Activated naive CD4-positive, alpha-beta T cell treated with anti-CD3 and anti-CD28 coated beads for 36 hours (primary cell): ENCODE results near the gene KCTD14. TPM values are rescaled to one million over a fixed set of nuclear protein-coding genes. Genes with fewer than 3 reads are reported as not detected.
"Not testable (repeated sequence)": the region's sequence is repeated elsewhere in the genome, so short reads cannot be mapped to it uniquely, and the experiment has no call there.

ENCODE experiments used
- CTCF ChIA-PET: fragments of 350-600 bp; sonication (Branson Sonifier 250); formaldehyde crosslinking; loops from one replicate; lab custom pipeline; 2021; ENCODE audit warnings: antibody characterized with exemption; lab: Charles Lee
- DNase-seq: peaks from one replicate; pipeline ENCODE4 v3.0.0-alpha.2; 2020
- H3K27ac Mint-ChIP-seq: one replicate; pipeline ENCODE4 v1.8.0; 2021; ENCODE audit warnings: mild to moderate bottlenecking, mixed read lengths
- H3K27me3 Mint-ChIP-seq: one replicate; pipeline ENCODE4 v1.8.0; 2021; ENCODE audit warnings: low read depth, mixed read lengths
- H3K36me3 Mint-ChIP-seq: one replicate; pipeline ENCODE4 v1.8.0; 2021; ENCODE audit warnings: low read depth, mixed read lengths
- H3K4me1 Mint-ChIP-seq: one replicate; pipeline ENCODE4 v1.8.0; 2021; ENCODE audit warnings: low read depth, mixed read lengths
- H3K4me3 Mint-ChIP-seq: one replicate; pipeline ENCODE4 v1.8.0; 2021; ENCODE audit warnings: mild to moderate bottlenecking, moderate library complexity, mixed read lengths
- H3K9me3 Mint-ChIP-seq: one replicate; pipeline ENCODE4 v1.8.0; 2021; ENCODE audit warnings: mixed read lengths
- intact Hi-C: fragments of 100-400 bp; cut with micrococcal nuclease; formaldehyde crosslinking; loops from one replicate; pipeline ENCODE4 v1.15.1; 2023
- total RNA-seq, 2 experiments: library from RNA; stranded (reverse); gene quantifications; one replicate each; pipeline ENCODE4 v1.2.3, GENCODE V29; 2021

Gene KCTD14
- total RNA-seq, 2 experiments from 2014 or later: 0.27 TPM; not detected in 1

- no peak for DNase-seq
- H3K27ac Mint-ChIP-seq: no peak overlapping the region
- CTCF ChIA-PET: interaction anchor here (0.7 kb wide), 1 partner anchor 15 kb away, joined by 4 read pairs; no protein-coding TSS in a partner anchor
Observed at GRCh38 chr11:78061088-78061920, 38.2 kb upstream of the KCTD14 start.

GRCh38 chr11:78060533-78060932 is 37.5 kb upstream of the KCTD14 start:
- no peak for DNase-seq
- Mint-ChIP-seq H3K27me3 (no peaks in the 10 kb centered on the region), H3K9me3 (no peaks in the 10 kb centered on the region), H3K36me3 (no peaks in the 10 kb centered on the region), H3K4me3 (no peak overlapping the region), H3K27ac (no peak overlapping the region), H3K4me1 (no peaks in the 10 kb centered on the region)
- CTCF ChIA-PET: no interaction called here
- intact Hi-C loops: no loop called here

More at GRCh38 chr11:78061088-78061920, 38.2 kb upstream of the KCTD14 start:
- no peak overlapping the region for H3K4me3 Mint-ChIP-seq
- H3K36me3 Mint-ChIP-seq: no peaks in the 10 kb centered on the region
- intact Hi-C loops: no loop called here
- no peaks in the 10 kb centered on the region for H3K4me1 Mint-ChIP-seq
- H3K27me3 Mint-ChIP-seq: no peaks in the 10 kb centered on the region
- H3K9me3 Mint-ChIP-seq: no peaks in the 10 kb centered on the region

GRCh38 chr11:78059749-78060328 is 36.8 kb upstream of the KCTD14 start:
- H3K27ac Mint-ChIP-seq, H3K9me3 Mint-ChIP-seq, intact Hi-C loops, H3K27me3 Mint-ChIP-seq, H3K4me1 Mint-ChIP-seq, CTCF ChIA-PET, H3K36me3 Mint-ChIP-seq, H3K4me3 Mint-ChIP-seq, DNase-seq: not testable (repeated sequence)

- DNase-seq: no peak
- Mint-ChIP-seq H3K27ac (no peak overlapping the region), H3K9me3 (no peaks in the 10 kb centered on the region), H3K4me1 (no peaks in the 10 kb centered on the region), H3K36me3 (no peaks in the 10 kb centered on the region), H3K4me3 (no peak overlapping the region), H3K27me3 (no peaks in the 10 kb centered on the region)
- CTCF ChIA-PET: no interaction called here
- intact Hi-C loops: no loop called here
Observed at GRCh38 chr11:78057462-78058055, 34.5 kb upstream of the KCTD14 start.

- no peak for DNase-seq
- no peaks in the 10 kb centered on the region for H3K9me3 Mint-ChIP-seq
- intact Hi-C loops: no loop called here
- H3K27me3 Mint-ChIP-seq: no peaks in the 10 kb centered on the region
- H3K36me3 Mint-ChIP-seq: no peaks in the 10 kb centered on the region
- H3K4me3 Mint-ChIP-seq: no peak overlapping the region
- H3K27ac Mint-ChIP-seq: no peak overlapping the region
- H3K4me1 Mint-ChIP-seq: no peaks in the 10 kb centered on the region
- CTCF ChIA-PET: interaction anchor here (1.0 kb wide), 1 partner anchor 9 kb away, joined by 4 read pairs; no protein-coding TSS in a partner anchor
Observed at GRCh38 chr11:78056093-78056492, 33.0 kb upstream of the KCTD14 start.

GRCh38 chr11:78054971-78055370 is 31.9 kb upstream of the KCTD14 start:
- intact Hi-C loops: no loop called here
- Mint-ChIP-seq H3K27me3 (no peaks in the 10 kb centered on the region), H3K4me3 (no peak overlapping the region), H3K36me3 (no peaks in the 10 kb centered on the region), H3K27ac (no peak overlapping the region), H3K4me1 (no peaks in the 10 kb centered on the region), H3K9me3 (no peaks in the 10 kb centered on the region)
- CTCF ChIA-PET: interaction anchor here (1.7 kb wide), 1 partner anchor 9 kb away, joined by 8 read pairs; no protein-coding TSS in a partner anchor
- DNase-seq: no peak

- no peaks in the 10 kb centered on the region for H3K36me3 Mint-ChIP-seq
- intact Hi-C loops: no loop called here
- H3K4me1 Mint-ChIP-seq: peaks cover 3% of the 10 kb centered on the region
- H3K27ac Mint-ChIP-seq: no peak overlapping the region
- H3K4me3 Mint-ChIP-seq: no peak overlapping the region
- H3K9me3 Mint-ChIP-seq: no peaks in the 10 kb centered on the region
- no peak for DNase-seq
- no peaks in the 10 kb centered on the region for H3K27me3 Mint-ChIP-seq
- CTCF ChIA-PET: no interaction called here
Observed at GRCh38 chr11:78050964-78051831, 28.1 kb upstream of the KCTD14 start.

- intact Hi-C loops: no loop called here
- H3K27ac Mint-ChIP-seq: no peak overlapping the region
- CTCF ChIA-PET: interaction anchor here (1.0 kb wide), 1 partner anchor 273 kb away, joined by 3 read pairs; no protein-coding TSS in a partner anchor
Observed at GRCh38 chr11:78049348-78049747, 26.3 kb upstream of the KCTD14 start.

GRCh38 chr11:78048561-78048960 is 25.5 kb upstream of the KCTD14 start:
- H3K9me3 Mint-ChIP-seq: no peaks in the 10 kb centered on the region
- intact Hi-C loops: no loop called here
- DNase-seq: no peak
- H3K27ac Mint-ChIP-seq: no peak overlapping the region
- no peak overlapping the region for H3K4me3 Mint-ChIP-seq
- no peaks in the 10 kb centered on the region for H3K27me3 Mint-ChIP-seq
- CTCF ChIA-PET: interaction anchor here (0.9 to 1.0 kb wide), 2 partner anchors 49 to 273 kb away, joined by 3 read pairs; no protein-coding TSS in a partner anchor
- H3K4me1 Mint-ChIP-seq: peaks cover 9% of the 10 kb centered on the region
- H3K36me3 Mint-ChIP-seq: no peaks in the 10 kb centered on the region

More at GRCh38 chr11:78049348-78049747, 26.3 kb upstream of the KCTD14 start:
- H3K9me3 Mint-ChIP-seq: no peaks in the 10 kb centered on the region
- H3K36me3 Mint-ChIP-seq: no peaks in the 10 kb centered on the region
- H3K4me1 Mint-ChIP-seq: peaks cover 9% of the 10 kb centered on the region
- H3K4me3 Mint-ChIP-seq: no peak overlapping the region
- no peak for DNase-seq
- no peaks in the 10 kb centered on the region for H3K27me3 Mint-ChIP-seq

- no peaks in the 10 kb centered on the region for H3K9me3 Mint-ChIP-seq
- H3K4me3 Mint-ChIP-seq: no peak overlapping the region
- H3K27me3 Mint-ChIP-seq: no peaks in the 10 kb centered on the region
- DNase-seq: no peak
- CTCF ChIA-PET: interaction anchor here (0.7 to 2.7 kb wide), 20 partner anchors 8 to 826 kb away, joined by 3 to 14 read pairs (median 4); partner anchors contain the start of gene INTS4
- H3K27ac Mint-ChIP-seq: no peak overlapping the region
- intact Hi-C loops: loop anchor here (1.0 to 2.0 kb wide), 5 partner anchors 52 to 457 kb away; partner anchors contain the start of genes AQP11, CLNS1A, INTS4 and RSF1
- peaks cover 9% of the 10 kb centered on the region for H3K4me1 Mint-ChIP-seq
- no peaks in the 10 kb centered on the region for H3K36me3 Mint-ChIP-seq
Observed at GRCh38 chr11:78046486-78046854, 23.4 kb upstream of the KCTD14 start.

GRCh38 chr11:78045851-78046485 is 22.9 kb upstream of the KCTD14 start:
- CTCF ChIA-PET: interaction anchor here (0.6 to 2.7 kb wide), 20 partner anchors 8 to 426 kb away, joined by 3 to 14 read pairs (median 4); partner anchors contain the start of genes INTS4 and THRSP
- intact Hi-C loops: loop anchor here (1.0 to 2.0 kb wide), 5 partner anchors 51 to 457 kb away; partner anchors contain the start of genes AQP11, CLNS1A, INTS4 and RSF1

More at GRCh38 chr11:78045851-78046485, 22.9 kb upstream of the KCTD14 start:
- no peaks in the 10 kb centered on the region for H3K27me3 Mint-ChIP-seq
- no peaks in the 10 kb centered on the region for H3K36me3 Mint-ChIP-seq
- peak overlapping the region; percentile 39 for H3K4me3 Mint-ChIP-seq
- H3K9me3 Mint-ChIP-seq: no peaks in the 10 kb centered on the region
- H3K27ac Mint-ChIP-seq: no peak overlapping the region
- DNase-seq: peak; percentile 78
- peaks cover 9% of the 10 kb centered on the region for H3K4me1 Mint-ChIP-seq
